Fibroblast of gingiva (primary cell): ENCODE results near the gene SIRPA.

Experiments used
- DNase-seq: peaks from one replicate; pipeline ENCODE4 v3.0.0-alpha.2; 2011; ENCODE audit warnings: low read depth

SIRPA gene

GRCh38 chr20:1951436-1952115, 56.4 kb downstream of the SIRPA start:
- DNase-seq, result no peak

GRCh38 chr20:1952737-1953530, 57.7 kb downstream of the SIRPA start:
- no peak for DNase-seq

- DNase-seq, result no peak
These were observed 58.4 kb downstream of the SIRPA start for GRCh38 chr20:1953621-1954020.

GRCh38 chr20:1955217-1955616, 60.0 kb downstream of the SIRPA start:
- no peak for DNase-seq

- no peak for DNase-seq
These were observed 63.2 kb downstream of the SIRPA start for GRCh38 chr20:1958426-1958825.

GRCh38 chr20:1959156-1959555, 63.9 kb downstream of the SIRPA start:
- DNase-seq, result no peak

GRCh38 chr20:1961374-1961773, 66.2 kb downstream of the SIRPA start:
- no peak for DNase-seq

GRCh38 chr20:1964061-1964460, 68.9 kb downstream of the SIRPA start:
- DNase-seq, result no peak

GRCh38 chr20:1964659-1965405, 69.6 kb downstream of the SIRPA start:
- DNase-seq, result no peak

GRCh38 chr20:1965520-1966351, 70.5 kb downstream of the SIRPA start:
- DNase-seq, result peak; percentile 28

GRCh38 chr20:1968964-1969363, 73.8 kb downstream of the SIRPA start:
- no peak for DNase-seq

- no peak for DNase-seq
These were observed 76.8 kb downstream of the SIRPA start for GRCh38 chr20:1971893-1972586.

GRCh38 chr20:1973601-1974440, 78.6 kb downstream of the SIRPA start:
- DNase-seq, result no peak

GRCh38 chr20:1975291-1975690, 80.1 kb downstream of the SIRPA start:
- DNase-seq, result no peak

GRCh38 chr20:1979106-1979778, 84.0 kb downstream of the SIRPA start:
- no peak for DNase-seq

GRCh38 chr20:1982686-1983085, 87.5 kb downstream of the SIRPA start:
- DNase-seq, result no peak

- DNase-seq, result no peak
These were observed 88.1 kb downstream of the SIRPA start for GRCh38 chr20:1983301-1983700.

GRCh38 chr20:1987826-1988225, 92.6 kb downstream of the SIRPA start:
- DNase-seq, result no peak
